ENCODE data around the gene SOX18. TPM values are rescaled to one million over a fixed set of nuclear protein-coding genes. Genes with fewer than 3 reads are reported as not detected.
A peak's percentile ranks its signal among the peaks of the same experiment; 100 is the strongest.

The SOX18 gene
- total and polyA plus RNA-seq, 2 of the 13 experiments (the other 11 are each of a cell fraction or from before 2014, with no cell fraction given), result 1.6 to 1.9 TPM

GRCh38 chr20:64050261-64051032 lies 1.0 kb upstream of the SOX18 start (continued):
- TF ChIP-seq ARID4A (CRISPR knock-in tag; IDR thresholded peaks at IDR 0.05; ENCODE audit: borderline replicate concordance), result peak; percentile 61
- 0 out of 2 replicates have a peak, but pooled peaks have one; percentile 65 for TF ChIP-seq NCOA5 (CRISPR knock-in tag; IDR thresholded peaks at IDR 0.05)
- no peak for TF ChIP-seq NBN (conservative IDR thresholded peaks at IDR 0.05)
- TF ChIP-seq ZGPAT (CRISPR knock-in tag; IDR thresholded peaks at IDR 0.05), result peak; percentile 88
- TF ChIP-seq BCL6 (CRISPR knock-in tag; IDR thresholded peaks at IDR 0.05), result no peak
- peak; percentile 85; the same call in 1 of the 2 replicates for TF ChIP-seq ZNF335 (CRISPR knock-in tag; IDR thresholded peaks at IDR 0.05)
- no peak; the same call in 1 of the 2 replicates for TF ChIP-seq ZNF670 (CRISPR knock-in tag; IDR thresholded peaks at IDR 0.05; ENCODE audit: borderline replicate concordance)
- TF ChIP-seq FLYWCH1 (CRISPR knock-in tag; IDR thresholded peaks at IDR 0.05), result no peak
- no peak; the same call in 1 of the 2 replicates for TF ChIP-seq CENPBD1 (CRISPR knock-in tag; IDR thresholded peaks at IDR 0.05; ENCODE audit: borderline replicate concordance, low read depth)
- TF ChIP-seq GMEB2 (CRISPR knock-in tag; IDR thresholded peaks at IDR 0.05; ENCODE audit: low read depth), result no peak
- TF ChIP-seq HINFP (CRISPR knock-in tag; IDR thresholded peaks at IDR 0.05; ENCODE audit: low read depth), result no peak
- no peak for TF ChIP-seq HNRNPUL1 (IDR thresholded peaks at IDR 0.05; ENCODE audit: low read depth, low read length)
- TF ChIP-seq ZNF614 (CRISPR knock-in tag; IDR thresholded peaks at IDR 0.05; ENCODE audit: borderline replicate concordance), result no peak; the same call in 1 of the 2 replicates
- TF ChIP-seq FOXM1 (CRISPR knock-in tag; IDR thresholded peaks at IDR 0.05), result no peak; the same call in 1 of the 2 replicates
- TF ChIP-seq MTF1 (CRISPR knock-in tag; IDR thresholded peaks at IDR 0.05), result no peak
- TF ChIP-seq SNAPC5 (CRISPR knock-in tag; IDR thresholded peaks at IDR 0.05; ENCODE audit: borderline replicate concordance), result peak; percentile 93; the same call in 1 of the 2 replicates
- TF ChIP-seq RFX1 (IDR thresholded peaks at IDR 0.05), result no peak

Measured in HepG2 (cell line).